8988T (cell line): ENCODE measurements around the gene TNS4.

Experiments
- DNase-seq: peaks from one replicate; pipeline ENCODE4 v3.0.0; 2011

Gene TNS4

GRCh38 chr17:40471846-40472732 is 29.3 kb downstream of the TNS4 start:
- DNase-seq: no peak

GRCh38 chr17:40470932-40471828 is 30.2 kb downstream of the TNS4 start:
- no peak for DNase-seq

GRCh38 chr17:40469805-40470675 is 31.4 kb downstream of the TNS4 start:
- DNase-seq: no peak

GRCh38 chr17:40468560-40468959 is 32.9 kb downstream of the TNS4 start:
- no peak for DNase-seq

- DNase-seq: no peak
Measured at GRCh38 chr17:40467281-40467867, 34.0 kb downstream of the TNS4 start.

- DNase-seq: no peak
Measured at GRCh38 chr17:40466298-40466971, 35.0 kb downstream of the TNS4 start.

GRCh38 chr17:40464392-40464855 is 37.0 kb downstream of the TNS4 start:
- DNase-seq: no peak

- no peak for DNase-seq
Measured at GRCh38 chr17:40463122-40463550, 38.3 kb downstream of the TNS4 start.

GRCh38 chr17:40462343-40463121 is 38.9 kb downstream of the TNS4 start:
- no peak for DNase-seq

- no peak for DNase-seq
Measured at GRCh38 chr17:40461732-40462342, 39.6 kb downstream of the TNS4 start.

- DNase-seq: no peak
Measured at GRCh38 chr17:40460968-40461731, 40.3 kb downstream of the TNS4 start.

GRCh38 chr17:40460604-40460967 is 40.8 kb downstream of the TNS4 start:
- DNase-seq: no peak

GRCh38 chr17:40459636-40460603 is 41.5 kb downstream of the TNS4 start:
- no peak for DNase-seq

- DNase-seq: no peak
Measured at GRCh38 chr17:40458851-40459482, 42.5 kb downstream of the TNS4 start.

- DNase-seq: no peak
Measured at GRCh38 chr17:40457964-40458791, 43.2 kb downstream of the TNS4 start.

GRCh38 chr17:40457369-40457768 is 44.1 kb downstream of the TNS4 start:
- no peak for DNase-seq

GRCh38 chr17:40456396-40456951 is 44.9 kb downstream of the TNS4 start:
- no peak for DNase-seq
